Measurements from ENCODE around the gene MUC12.
"Not testable (repeated sequence)": the region's sequence is repeated elsewhere in the genome, so short reads cannot be mapped to it uniquely, and the experiment has no call there.

The MUC12 gene

GRCh38 chr7:100962537-100962936, 6.8 kb upstream of the MUC12 start:
- DNase-seq = no peak

- DNase-seq = no peak
Measured at GRCh38 chr7:100963386-100963785, 6.0 kb upstream of the MUC12 start.

GRCh38 chr7:100963874-100964273, 5.5 kb upstream of the MUC12 start:
- DNase-seq = no peak

- no peak for DNase-seq
Measured at GRCh38 chr7:100964630-100965029, 4.7 kb upstream of the MUC12 start.

- no peak for DNase-seq
Measured at GRCh38 chr7:100965045-100965722, 4.2 kb upstream of the MUC12 start.

- DNase-seq = peak; percentile 78 to 91 (median 88)
Measured at GRCh38 chr7:100965723-100966541, 3.4 kb upstream of the MUC12 start.

GRCh38 chr7:100966542-100967291, 2.6 kb upstream of the MUC12 start:
- no peak for DNase-seq

- no peak for DNase-seq
Measured at GRCh38 chr7:100967292-100967863, 2.0 kb upstream of the MUC12 start.

GRCh38 chr7:100968031-100968430, 1.3 kb upstream of the MUC12 start:
- no peak for DNase-seq

GRCh38 chr7:100968650-100969049, 715 bp upstream of the MUC12 start:
- no peak for DNase-seq

- DNase-seq = no peak
Measured at GRCh38 chr7:100971111-100972001, 2.0 kb downstream of the MUC12 start.

GRCh38 chr7:100972002-100972347, 2.6 kb downstream of the MUC12 start:
- DNase-seq = no peak

GRCh38 chr7:100974021-100974420, 4.7 kb downstream of the MUC12 start:
- DNase-seq = no peak

GRCh38 chr7:100975371-100975821, 6.0 kb downstream of the MUC12 start:
- DNase-seq = no peak

- no peak for DNase-seq
Measured at GRCh38 chr7:100978300-100978699, 8.9 kb downstream of the MUC12 start.

- DNase-seq = no peak
Measured at GRCh38 chr7:100983451-100984187, 14.3 kb downstream of the MUC12 start.

- not testable (repeated sequence) for DNase-seq
Measured at GRCh38 chr7:100984241-100984918, 15.0 kb downstream of the MUC12 start.

- not testable (repeated sequence) for DNase-seq
Measured at GRCh38 chr7:100985033-100985797, 15.8 kb downstream of the MUC12 start.

- no peak for DNase-seq
Measured at GRCh38 chr7:100991631-100992030, 22.3 kb downstream of the MUC12 start.

GRCh38 chr7:100992280-100992679, 22.9 kb downstream of the MUC12 start:
- not testable (repeated sequence) for DNase-seq
